Measurements from ENCODE around the gene CDSN.
A peak's percentile ranks its signal among the peaks of the same experiment; 100 is the strongest.

Gene CDSN

DNA sequence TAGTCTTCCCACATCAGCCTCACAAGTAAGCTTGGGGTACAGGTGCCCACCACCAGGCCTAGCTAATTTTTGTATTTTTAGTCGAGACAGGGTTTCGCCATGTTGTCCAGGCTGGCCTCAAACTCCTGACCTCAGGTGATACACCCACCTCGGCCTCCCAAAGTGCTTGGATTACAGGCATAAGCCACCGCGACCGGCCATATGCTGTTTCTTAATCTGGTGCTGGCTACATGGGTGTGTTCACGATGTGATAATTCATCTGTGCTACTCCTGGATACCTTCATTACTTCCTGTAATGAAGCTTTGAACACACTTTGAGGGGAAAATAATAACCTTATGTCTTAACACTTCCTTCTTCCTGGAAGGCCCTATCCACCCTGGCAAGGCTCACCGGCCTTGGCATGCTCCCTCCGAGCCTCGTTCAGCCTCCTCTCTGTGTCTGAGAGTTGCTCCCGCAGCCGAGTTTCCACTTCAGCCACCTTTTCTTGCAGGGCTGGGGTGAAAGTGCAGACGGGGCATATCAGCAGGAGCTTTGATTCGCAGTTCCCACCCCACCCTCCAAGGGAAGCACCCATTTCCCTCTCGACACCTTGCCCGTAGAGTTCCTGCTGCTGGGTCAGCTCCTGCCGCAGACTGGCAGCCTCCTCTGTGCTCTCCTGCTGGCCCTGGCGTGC, 24.2 kb upstream of the CDSN start:
- no peak for DNase-seq

DNA sequence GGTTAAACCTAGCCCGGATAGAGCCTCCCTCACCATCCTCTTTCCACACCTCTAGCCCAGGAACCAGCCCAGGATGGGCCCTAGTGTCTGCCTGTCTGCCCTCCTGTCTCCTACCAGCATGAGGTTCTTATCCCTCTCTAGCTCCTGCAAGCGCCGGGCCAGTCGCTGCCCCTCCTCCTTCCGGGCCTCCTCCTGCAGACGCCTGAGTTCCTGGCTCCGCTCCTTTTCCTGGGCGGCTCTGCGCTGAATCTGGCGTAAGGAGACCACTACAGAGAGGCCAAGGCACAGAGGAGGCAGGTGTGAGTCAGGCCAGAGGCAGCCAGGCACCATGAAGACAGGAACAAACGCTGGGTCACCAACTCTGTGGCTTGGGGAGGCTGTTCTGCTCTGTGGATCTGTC, 22.9 kb upstream of the CDSN start:
- DNase-seq: no peak

DNA sequence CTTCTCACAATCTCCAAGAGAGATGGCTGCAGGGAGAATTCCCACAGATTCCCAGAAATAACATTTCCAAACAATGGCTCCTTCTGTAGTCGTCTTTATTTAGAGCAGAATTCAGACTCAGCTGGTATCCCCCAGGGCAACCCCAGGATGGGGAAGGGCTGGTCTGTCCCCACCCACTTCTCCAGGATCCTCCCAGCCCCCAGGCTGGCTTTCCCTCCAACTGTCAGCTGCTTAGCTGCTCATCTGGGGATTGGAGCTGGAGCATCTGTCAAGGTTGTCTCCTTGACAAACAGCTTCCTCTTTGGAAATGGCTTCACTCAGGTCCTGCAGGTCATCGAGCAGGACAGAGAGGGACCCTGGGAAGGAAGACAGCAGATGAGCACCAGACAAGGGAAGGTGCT, 22.1 kb upstream of the CDSN start:
- no peak for DNase-seq

DNA sequence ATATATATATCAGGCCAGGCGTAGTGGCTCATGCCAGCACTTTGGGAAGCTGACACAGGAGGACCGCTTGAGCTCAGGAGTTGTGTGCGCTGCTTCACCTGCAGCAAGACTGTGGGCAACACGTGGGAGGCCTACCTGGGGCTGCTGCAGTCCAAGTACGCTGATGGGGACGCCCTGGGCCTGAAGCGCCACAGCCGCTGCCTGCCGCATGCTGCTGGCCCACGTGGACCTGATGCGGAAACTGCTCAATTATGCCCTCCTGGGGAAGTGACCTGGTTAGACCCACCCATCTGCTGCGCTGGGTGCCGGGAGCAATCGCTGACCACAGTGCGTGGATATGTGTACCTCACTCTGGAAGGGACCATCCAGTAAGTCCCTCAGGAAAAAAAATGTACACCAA, 20.4 kb upstream of the CDSN start:
- no peak for DNase-seq

DNA sequence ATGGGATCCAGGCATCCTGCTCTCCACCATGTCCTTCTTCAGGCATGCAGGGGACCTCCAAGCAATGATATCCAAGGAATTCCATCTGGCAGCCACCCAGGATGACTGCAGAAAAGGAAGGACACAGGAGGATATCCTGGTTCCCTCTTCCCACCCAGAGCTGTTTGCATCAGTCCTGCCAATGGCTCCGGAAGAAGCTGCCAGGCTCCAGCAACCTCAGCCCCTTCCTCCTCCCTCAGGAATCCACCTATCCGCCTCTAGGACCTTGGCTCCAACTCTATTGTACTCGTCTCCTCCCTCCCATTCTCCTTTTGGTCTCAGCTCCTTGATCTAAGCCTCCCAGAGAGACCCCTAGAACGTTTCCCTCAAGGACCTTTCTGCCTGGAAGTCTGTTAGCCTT, 19.4 kb upstream of the CDSN start:
- no peak for DNase-seq

DNA sequence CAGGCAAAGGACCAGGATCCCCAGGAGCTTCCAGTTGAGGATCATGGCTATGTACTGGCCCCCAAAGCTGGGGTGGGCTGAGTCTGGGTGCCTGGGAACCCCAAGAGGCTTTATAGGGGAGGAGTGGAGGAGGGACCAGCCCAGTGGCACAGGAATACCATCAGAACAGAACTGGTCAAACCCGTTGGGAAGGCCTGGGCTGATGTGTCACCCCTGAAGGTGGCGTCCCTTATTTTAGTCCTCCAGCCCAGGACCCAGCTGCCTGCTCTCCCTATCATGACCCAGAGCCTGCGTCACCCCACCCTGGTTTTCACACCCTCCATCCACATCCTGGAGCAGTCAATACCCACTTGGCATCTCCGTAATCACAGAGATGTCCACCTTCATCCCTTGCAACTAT, 18.7 kb upstream of the CDSN start, which contains the start of gene PSORS1C2:
PSORS1C2 (minus strand) TSS at position 85 of the 400 bp plus-strand sequence; CDS start at position 45, 40 bp downstream.
- no peak for DNase-seq

DNA sequence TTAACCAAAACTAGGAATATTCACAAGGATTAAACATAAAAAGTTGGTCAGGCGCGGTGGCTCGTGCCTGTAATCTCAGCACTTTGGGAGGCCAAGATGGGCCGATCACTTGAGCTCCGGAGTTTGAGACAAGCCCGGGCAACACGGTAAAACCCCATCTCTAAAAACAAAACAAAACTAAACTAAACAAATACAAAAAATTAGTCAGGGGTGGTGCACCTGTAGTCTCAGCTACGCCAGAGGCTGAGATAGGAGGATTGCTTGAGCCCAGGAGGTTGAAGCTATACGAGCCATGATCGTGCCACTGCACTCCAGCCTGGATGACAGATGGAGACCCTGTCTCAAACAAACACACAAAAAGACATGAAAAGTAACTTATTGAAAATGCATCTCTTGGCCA, 15.5 kb upstream of the CDSN start:
- no peak for DNase-seq

DNA sequence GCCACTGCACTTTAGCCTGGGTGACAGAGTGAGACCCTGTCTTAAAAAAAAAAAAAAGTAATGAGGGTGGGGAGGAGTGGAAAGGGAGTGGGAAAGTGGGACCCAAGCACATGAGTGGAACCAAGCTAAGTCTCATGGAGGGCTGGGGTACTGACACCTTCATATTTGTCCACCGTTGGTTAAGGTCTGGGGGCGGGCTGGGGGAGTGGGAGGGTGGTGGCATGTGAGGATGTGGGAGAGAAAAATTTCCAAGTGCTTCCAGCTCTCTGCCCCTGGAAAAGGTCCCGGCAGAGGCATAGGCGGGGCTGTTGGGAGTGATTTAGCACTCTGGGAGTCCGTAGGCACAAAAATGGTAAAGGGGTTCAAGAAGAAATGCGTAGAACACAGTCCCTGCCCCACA, 12.6 kb upstream of the CDSN start:
- DNase-seq: no peak

DNA sequence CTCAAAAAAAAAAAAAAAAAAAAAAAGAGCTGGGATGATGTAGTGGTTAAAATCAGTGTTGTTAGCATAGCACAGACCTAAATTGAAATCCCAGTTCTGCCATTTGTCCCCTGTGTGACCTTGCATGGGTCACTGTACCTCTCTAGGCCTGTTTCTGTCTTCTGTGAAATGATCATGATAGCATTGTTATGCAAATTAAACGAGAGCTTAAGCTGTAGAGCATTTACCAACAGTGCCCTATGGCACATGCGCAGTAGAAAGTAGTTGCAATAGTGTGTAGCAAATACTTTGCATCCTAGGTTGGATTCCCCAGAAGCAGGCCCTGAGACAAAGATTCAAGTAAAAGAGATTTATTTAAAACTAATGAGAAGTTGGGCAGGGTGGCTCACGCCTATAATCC, 11.3 kb upstream of the CDSN start:
- no peak for DNase-seq

DNA sequence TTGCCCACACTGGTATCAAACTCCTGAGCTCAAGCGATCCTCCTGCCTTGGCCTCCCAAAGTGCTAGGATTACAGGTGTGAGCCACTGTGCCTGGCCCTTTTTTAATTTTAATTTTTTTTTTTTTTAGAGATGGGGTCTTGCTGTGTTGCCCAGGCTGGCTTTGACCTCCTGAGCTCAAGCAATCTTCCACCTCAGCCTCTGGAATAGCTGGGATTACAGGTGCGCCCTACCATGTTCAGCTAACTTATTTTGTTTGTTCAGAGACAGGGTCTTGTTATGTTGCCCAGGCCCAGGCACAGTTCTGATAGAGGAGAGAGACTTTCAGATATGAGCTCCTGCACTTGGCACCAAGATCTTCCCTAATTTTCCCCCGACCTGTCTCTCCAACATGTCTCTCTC, 10.5 kb upstream of the CDSN start:
- no peak for DNase-seq

DNA sequence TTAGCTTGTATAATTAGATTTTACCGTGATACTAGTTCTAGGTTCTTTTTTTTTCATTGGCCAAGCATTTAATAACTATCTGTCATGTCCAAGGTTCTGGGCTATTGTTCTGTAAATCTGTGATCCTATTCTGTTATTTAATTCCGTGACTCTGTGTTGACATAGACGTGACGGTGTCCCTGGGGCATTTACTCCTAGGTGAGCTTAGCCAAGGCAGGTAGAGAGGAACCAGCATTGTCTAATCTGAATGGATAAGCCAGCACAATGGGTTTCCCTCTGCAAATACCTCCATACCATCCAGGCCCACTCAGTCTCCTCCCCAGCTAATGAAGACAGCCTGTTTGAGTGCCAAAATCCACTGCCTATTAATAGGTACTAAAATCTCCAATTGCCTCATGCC, 8.9 kb upstream of the CDSN start:
- no peak for DNase-seq

DNA sequence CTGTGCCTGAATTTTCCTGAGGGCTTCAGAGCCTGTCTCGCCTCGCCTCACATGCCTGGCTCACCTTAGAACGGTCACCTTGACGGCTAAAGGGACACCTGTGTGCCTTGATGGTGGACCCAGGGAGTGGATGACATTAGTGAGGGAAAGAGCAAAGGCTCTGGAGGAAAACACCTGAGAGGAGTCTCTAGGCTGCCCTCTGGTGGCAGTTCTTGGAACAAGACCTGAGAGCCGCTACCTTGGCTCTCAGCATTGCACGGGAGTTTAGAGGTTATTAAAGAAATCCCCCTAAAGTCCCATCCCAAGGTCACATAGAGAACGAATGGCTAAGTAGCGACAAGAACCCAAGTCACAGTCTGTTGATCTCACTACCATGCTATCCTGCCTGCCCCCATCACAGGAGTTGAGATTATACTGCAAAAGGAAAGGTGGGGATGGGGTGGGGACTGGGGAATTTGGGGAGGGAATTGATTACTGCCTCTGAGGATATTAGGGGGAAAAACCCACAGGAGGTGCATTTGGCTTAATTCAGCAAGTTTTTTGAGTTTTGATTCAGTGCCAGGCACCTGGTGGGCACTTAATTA, 7.9 kb upstream of the CDSN start:
- DNase-seq: peak; percentile 70

DNA sequence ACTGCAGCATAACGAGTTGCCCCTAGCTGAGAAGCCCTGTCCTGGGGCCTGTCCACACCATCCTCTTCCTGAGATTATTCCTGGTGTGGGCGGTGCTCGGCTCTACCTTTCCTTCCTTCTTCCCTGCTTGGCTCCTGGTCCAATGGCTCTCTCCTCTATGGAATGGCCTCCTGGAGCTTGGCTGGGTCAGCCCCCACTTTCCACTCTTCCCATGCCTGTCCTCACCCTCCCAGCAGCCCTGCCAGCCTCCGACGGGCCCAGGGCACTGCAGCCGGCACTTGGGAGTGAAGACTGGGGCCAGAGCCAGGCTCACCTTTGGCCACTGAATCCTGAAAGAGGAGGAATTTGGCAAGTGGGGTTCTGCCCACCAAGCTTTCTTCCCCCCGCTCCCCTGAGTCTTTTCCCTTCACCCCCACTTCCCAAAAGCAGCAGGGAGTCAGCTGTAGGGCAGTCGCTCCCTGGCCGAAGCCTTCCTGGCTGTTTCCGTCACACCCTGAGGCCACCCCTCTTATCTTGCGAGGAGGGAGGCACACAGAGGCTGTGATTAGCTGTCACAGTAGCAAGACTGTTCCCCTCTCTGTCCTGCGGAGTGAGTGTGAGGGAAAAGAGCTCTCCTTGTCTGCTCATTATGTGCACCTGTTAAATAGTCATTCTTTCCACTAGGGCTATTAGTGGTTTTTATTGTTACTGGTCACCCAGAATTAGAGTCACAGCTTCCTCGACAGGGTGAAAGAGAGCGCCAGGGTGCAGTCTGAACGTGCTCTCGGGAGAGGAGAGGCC, 6.3 kb upstream of the CDSN start:
- DNase-seq: no peak

DNA sequence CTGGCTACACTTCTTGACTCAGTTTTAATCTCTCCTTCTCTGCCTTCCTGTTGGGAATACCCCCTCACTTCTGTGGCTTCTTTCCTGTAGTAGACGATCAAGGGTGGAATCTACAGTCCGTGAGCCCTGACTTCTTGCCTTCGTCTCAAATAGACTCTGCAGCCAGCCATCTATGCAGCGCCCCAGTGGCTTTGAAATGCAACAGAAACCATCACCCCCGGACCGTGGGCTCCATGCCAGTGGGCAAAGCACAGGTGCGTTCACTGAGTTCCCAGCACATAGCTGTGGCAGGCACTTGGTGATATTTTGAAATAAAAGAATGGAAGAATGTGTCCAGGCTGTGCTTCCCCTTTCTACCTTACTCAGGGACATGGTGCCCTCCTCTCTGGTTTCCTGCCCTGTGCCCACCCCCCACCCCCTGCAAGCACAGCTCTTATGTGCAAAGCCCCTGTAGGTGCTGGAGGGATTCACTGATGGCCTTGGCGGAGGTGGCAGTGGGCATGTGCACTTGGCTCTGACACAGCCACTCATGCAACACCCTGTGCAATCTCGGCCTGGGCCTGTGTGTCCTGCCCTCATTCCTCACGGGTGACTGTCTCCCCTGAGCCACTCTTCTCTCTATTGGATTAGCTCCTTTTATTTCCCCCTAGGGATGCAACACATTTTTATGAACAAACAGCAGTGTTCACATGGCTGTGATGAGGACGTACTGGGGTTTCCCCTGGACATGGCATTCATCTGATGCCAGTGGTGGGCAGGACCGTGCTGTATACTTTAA, 5.5 kb upstream of the CDSN start:
- DNase-seq: no peak

DNA sequence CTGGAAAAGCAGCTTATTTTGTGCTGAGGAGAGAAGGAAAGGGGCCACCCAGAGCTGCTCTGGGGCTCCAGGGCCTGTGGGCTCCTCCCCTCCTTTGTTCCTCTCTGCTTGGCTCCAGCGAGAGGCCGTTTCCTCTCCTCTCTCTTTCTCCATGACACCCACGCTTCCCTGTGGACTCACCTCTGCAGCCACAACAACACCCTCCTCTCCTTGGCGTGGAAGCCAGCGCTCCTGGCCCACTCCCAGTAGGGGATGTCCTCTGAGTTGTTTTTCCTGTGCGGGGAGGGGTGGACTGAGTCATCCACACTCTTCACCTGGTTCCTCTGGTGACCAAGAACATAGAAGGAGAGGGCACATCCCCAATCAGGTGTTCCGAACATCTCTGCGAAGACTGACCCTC, 4.9 kb upstream of the CDSN start:
- DNase-seq: no peak

DNA sequence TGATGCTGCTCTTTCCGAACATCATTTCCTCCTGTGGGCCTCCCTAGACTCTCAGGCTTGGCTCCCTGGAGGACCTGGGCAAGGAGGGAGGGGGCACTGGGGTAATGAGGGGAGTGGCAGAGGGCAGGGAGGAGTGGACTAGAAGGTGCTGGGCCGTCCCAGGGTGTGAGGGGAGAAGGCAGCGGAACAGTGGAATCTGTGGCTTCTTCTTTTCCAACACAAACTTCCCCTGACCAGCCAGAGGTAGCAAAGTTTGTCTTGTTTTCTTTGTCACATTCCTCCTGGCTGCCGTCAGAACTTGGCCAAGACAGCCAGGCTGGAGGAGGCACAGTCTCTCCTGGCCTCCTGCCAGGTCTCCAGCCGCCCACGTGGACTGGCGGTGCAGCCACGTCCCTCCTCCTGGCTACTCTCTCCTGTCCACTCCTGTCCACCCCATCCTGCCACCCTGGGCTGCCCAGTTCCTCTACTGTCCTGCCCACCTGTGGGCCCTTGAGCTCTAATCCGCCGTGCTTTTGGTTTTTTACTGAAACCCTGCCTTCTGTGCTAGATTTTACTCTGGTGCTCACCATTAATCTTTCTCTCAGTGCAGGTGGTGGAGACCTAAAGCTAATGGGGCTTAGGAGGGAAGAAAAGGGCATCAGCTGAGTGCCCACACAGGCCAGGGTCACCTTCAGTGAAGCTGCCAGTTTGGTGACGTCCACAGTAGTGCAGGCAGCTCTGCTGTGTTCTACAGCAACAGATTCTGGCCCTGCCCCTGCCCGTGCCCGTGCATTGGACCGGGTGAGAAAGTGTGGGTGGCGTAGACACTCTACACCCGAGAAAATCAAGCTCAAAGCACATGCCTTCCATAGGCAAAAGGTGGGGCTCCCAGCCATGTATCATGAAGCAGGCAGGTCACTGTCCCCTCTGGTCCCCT, 2.8 kb upstream of the CDSN start:
- DNase-seq: no peak

DNA sequence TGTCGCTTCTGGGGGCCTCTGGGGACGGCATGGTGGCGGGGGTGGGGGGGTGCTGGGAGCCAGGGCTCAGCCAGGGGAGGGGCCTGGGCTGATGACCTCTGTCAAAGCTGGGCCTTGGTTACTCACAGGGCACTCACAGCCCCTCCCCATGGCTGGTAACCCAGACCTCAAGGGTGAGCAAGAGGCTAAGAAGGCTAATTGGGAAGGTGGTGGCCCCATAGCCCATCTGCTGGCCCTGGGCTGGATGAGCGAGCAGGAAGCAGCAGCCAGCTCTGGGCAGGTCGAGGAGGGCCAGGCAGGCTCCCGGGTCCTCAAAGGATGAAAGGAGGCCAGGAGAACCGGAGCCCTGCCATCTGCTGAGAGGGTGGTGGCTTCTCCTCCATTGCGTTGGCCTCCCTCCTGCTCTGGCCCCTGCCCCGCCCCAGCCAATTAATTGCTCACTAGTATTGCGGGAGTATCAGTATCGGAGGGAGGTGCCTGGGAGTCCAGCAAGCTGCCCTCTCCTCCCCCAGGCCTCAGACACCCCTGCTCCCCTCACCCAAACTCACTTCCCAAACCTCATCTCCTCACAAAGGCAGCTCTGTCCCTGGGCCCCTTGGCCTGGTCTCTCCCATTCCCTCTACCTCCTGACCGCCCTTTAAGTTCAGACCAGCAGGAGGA, 1.0 kb upstream of the CDSN start:
- DNase-seq: no peak

DNA sequence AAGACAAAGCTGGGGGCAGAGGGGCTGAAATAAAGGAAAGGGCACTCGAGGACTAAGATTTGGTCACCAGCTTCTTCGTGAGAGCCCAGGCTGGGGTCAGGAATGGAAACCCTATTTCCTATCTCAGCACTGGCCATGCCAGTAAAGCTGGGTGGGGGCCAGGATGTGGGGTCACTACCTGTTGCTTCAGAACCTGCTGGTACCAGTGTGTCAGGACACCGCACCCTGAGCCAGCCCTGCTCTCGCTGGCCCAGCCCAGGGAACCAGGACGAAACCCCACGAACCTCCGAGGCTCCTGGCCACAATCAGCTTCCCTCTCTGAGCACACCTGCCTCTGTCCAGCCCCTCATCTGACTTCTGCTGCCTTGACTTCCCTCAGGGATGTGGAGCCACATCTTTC, 2.1 kb downstream of the CDSN start:
- no peak for DNase-seq

DNA sequence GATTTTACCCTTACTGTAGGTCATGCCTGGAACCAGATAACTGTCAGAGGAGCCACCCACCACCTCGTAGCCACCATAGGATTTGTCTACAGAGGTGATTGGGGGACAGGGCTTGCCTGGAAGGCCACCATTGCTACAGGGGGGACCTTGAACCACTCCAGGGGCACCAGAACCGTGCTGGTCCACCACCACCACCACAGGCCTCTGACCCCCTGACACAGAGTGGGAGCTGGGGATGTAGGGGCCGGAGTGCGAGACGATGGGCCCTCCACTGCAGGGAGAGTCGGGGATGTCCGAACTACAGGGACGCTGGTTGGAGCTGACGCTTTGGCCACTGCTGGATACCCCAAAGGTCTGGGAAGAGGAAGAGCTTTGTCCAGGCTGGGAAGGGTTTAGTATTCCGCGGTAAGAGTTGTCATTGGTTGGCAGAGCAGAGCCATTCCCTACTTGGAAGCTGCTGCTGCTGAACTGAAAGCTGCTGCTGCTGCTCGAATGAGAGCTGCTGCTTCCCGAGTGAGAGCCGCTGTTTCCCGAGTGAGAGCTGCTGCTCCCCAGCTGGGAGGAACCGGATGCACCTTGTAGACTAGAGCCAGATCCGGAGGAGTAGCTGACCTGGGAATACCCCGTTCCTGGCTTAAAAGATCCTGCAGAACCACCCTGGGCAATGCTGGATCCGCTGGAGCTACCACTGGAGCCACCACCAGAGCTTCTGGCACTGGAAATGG, 3.4 kb downstream of the CDSN start:
- no peak for DNase-seq

DNA sequence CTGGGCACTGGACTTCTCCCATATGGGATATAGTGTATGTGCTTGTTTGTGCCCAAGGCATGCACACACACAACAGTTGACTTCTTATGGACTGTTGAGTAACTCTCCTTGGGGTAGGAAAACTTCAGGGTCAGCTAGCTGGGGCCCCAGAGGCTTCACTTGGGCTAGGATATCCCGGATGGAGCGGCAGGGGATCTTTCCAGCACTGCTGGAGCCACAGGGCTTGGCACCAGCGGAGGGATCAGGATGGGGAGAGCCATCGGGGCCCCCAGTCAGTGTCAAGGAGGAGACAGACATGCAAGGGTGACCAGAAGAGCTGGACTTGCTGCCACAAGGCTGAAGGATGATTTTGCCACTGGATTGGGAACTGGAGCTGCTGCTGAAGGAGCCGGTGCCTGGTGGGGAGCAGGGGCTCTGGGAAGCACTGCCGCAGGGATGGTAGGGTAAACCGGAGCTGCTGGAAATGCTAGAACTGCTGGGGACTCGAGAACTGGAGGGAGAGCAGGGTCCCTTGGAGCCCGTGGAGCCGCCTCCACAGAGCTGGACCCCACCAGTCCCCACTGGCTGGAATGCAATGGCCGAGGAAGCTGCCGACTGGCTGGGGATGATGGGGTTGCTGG, 4.2 kb downstream of the CDSN start:
- DNase-seq: no peak
